8988T (cell line): Measurements from ENCODE around the gene CADM1.
"Not testable (repeated sequence)": the region's sequence is repeated elsewhere in the genome, so short reads cannot be mapped to it uniquely, and the experiment has no call there.

Experiments
- DNase-seq: peaks from one replicate; pipeline ENCODE4 v3.0.0; 2011

The CADM1 gene

GRCh38 chr11:115476463-115477286 lies 27.5 kb downstream of the CADM1 start:
- DNase-seq = no peak

- DNase-seq = no peak
These were observed 28.7 kb downstream of the CADM1 start for GRCh38 chr11:115475564-115475963.

- not testable (repeated sequence) for DNase-seq
These were observed 29.9 kb downstream of the CADM1 start for GRCh38 chr11:115474306-115474705.

- no peak for DNase-seq
These were observed 31.0 kb downstream of the CADM1 start for GRCh38 chr11:115473167-115473566.

GRCh38 chr11:115471367-115471766 lies 32.8 kb downstream of the CADM1 start:
- no peak for DNase-seq

GRCh38 chr11:115470928-115471327 lies 33.3 kb downstream of the CADM1 start:
- DNase-seq = no peak

- no peak for DNase-seq
These were observed 34.9 kb downstream of the CADM1 start for GRCh38 chr11:115469361-115469760.

GRCh38 chr11:115466122-115466521 lies 38.1 kb downstream of the CADM1 start:
- DNase-seq = no peak

- no peak for DNase-seq
These were observed 39.9 kb downstream of the CADM1 start for GRCh38 chr11:115464269-115464668.

- DNase-seq = no peak
These were observed 40.6 kb downstream of the CADM1 start for GRCh38 chr11:115463606-115464005.

- no peak for DNase-seq
These were observed 41.5 kb downstream of the CADM1 start for GRCh38 chr11:115462757-115463156.

- no peak for DNase-seq
These were observed 42.1 kb downstream of the CADM1 start for GRCh38 chr11:115462004-115462541.

- no peak for DNase-seq
These were observed 43.7 kb downstream of the CADM1 start for GRCh38 chr11:115460512-115460911.

- no peak for DNase-seq
These were observed 44.7 kb downstream of the CADM1 start for GRCh38 chr11:115459563-115459962.

GRCh38 chr11:115458877-115459276 lies 45.3 kb downstream of the CADM1 start:
- no peak for DNase-seq

- DNase-seq = no peak
These were observed 48.2 kb downstream of the CADM1 start for GRCh38 chr11:115456019-115456418.

- DNase-seq = no peak
These were observed 48.6 kb downstream of the CADM1 start for GRCh38 chr11:115455613-115456012.

- no peak for DNase-seq
These were observed 49.7 kb downstream of the CADM1 start for GRCh38 chr11:115454525-115454924.

- DNase-seq = no peak
These were observed 50.3 kb downstream of the CADM1 start for GRCh38 chr11:115453693-115454490.

- DNase-seq = no peak
These were observed 52.0 kb downstream of the CADM1 start for GRCh38 chr11:115452241-115452640.

- DNase-seq = no peak
These were observed 53.7 kb downstream of the CADM1 start for GRCh38 chr11:115450519-115450918.

GRCh38 chr11:115447273-115447864 lies 56.8 kb downstream of the CADM1 start:
- no peak for DNase-seq

GRCh38 chr11:115446214-115446613 lies 58.0 kb downstream of the CADM1 start:
- DNase-seq = no peak
